B cell (primary cell): ENCODE data around the gene CCDC50.

Experiments
- CTCF ChIP-seq: fragments of 200-600 bp; IDR thresholded peaks from one replicate; pipeline ENCODE4 v1.8.0; 2022; ENCODE audit warnings: antibody characterized with exemption, mild to moderate bottlenecking
- EZH2 ChIP-seq: IDR thresholded peaks from 2 replicates; pipeline ENCODE4 v1.6.1; 2012; ENCODE audit warnings: borderline replicate concordance, low read depth, mild to moderate bottlenecking, moderate library complexity, low read length; ENCODE audit not compliant: insufficient read depth, poor library complexity, severe bottlenecking

- TF ChIP-seq CTCF: no peak
- no peak for TF ChIP-seq EZH2
Observed at GRCh38 chr3:191420771-191421170, 91.6 kb downstream of the CCDC50 start.
